HCT116 (cell line): ENCODE data around the gene HOXC6.

ENCODE experiments used
- CTCF ChIP-seq, 3 experiments: fragments of 200-600 bp in 1 of 3; sonication (generic) in 1 of 3; IDR thresholded peaks in 2 of 3; conservative IDR thresholded peaks in 1 of 3; 2 replicates each; pipeline ENCODE4 v1.5.1; 2012 to 2017; ENCODE audit warnings: low read depth in 2 of 3, low read length in 2 of 3, antibody characterized with exemption in 1 of 3, borderline replicate concordance in 1 of 3, control low read depth in 1 of 3, mild to moderate bottlenecking in 1 of 3, mixed read lengths in 1 of 3, mixed run types in 1 of 3, moderate library complexity in 1 of 3; ENCODE audit not compliant: insufficient read depth in 1 of 3
- EGR1 ChIP-seq: IDR thresholded peaks from 2 replicates; pipeline ENCODE4 v1.6.1; 2012; ENCODE audit warnings: low read depth
- ELF1 ChIP-seq: IDR thresholded peaks from 2 replicates; pipeline ENCODE4 v1.6.1; 2012; ENCODE audit warnings: low read depth, borderline replicate concordance
- EZH2 ChIP-seq: fragments of 200-600 bp; sonication (generic); IDR thresholded peaks from 2 replicates; pipeline ENCODE4 v1.6.1; 2017; ENCODE audit warnings: antibody characterized with exemption, mixed run types
- EZH2phosphoT487 ChIP-seq: fragments of 200-600 bp; IDR thresholded peaks from 2 replicates; pipeline ENCODE4 v1.6.1; 2018; ENCODE audit warnings: antibody characterized with exemption, borderline replicate concordance
- POLR2A ChIP-seq: IDR thresholded peaks from 2 replicates; pipeline ENCODE4 v1.7.0; 2011; ENCODE audit warnings: borderline replicate concordance; ENCODE audit not compliant: insufficient read depth, insufficient read length; ENCODE audit errors: extremely low read depth
- RAD21 ChIP-seq: IDR thresholded peaks from 2 replicates; pipeline ENCODE4 v1.6.1; 2012; ENCODE audit warnings: low read depth, mild to moderate bottlenecking
- REST ChIP-seq: IDR thresholded peaks from 2 replicates; pipeline ENCODE4 v1.6.1; 2012; ENCODE audit warnings: low read depth
- SIN3A ChIP-seq: IDR thresholded peaks from 2 replicates; pipeline ENCODE4 v1.6.1; 2012; ENCODE audit warnings: low read depth

- no peak for TF ChIP-seq CTCF (IDR thresholded peaks at IDR 0.05 in 2 of 3, conservative IDR thresholded peaks at IDR 0.05 in 1 of 3; ENCODE audit: borderline replicate concordance in 1 of 3, insufficient read depth in 1 of 3, low read depth in 2 of 3, low read length in 2 of 3)
- no peak for TF ChIP-seq POLR2A
- no peak for TF ChIP-seq ELF1
- no peak for TF ChIP-seq EZH2phosphoT487
- TF ChIP-seq RAD21 = no peak
- no peak for TF ChIP-seq SIN3A
- TF ChIP-seq EGR1 = no peak
- no peak for TF ChIP-seq EZH2
- no peak for TF ChIP-seq REST
These were observed 35.8 kb upstream of the HOXC6 start for GRCh38 chr12:53992377-53992889.
